ENCODE data around the gene TAC4. TPM values are rescaled to one million over a fixed set of nuclear protein-coding genes. Genes with fewer than 3 reads are reported as not detected.

Gene TAC4
- total and polyA plus RNA-seq, 10 of the 15 experiments (the other 5 are each of a cell fraction or from before 2014, with no cell fraction given): not detected

DNA sequence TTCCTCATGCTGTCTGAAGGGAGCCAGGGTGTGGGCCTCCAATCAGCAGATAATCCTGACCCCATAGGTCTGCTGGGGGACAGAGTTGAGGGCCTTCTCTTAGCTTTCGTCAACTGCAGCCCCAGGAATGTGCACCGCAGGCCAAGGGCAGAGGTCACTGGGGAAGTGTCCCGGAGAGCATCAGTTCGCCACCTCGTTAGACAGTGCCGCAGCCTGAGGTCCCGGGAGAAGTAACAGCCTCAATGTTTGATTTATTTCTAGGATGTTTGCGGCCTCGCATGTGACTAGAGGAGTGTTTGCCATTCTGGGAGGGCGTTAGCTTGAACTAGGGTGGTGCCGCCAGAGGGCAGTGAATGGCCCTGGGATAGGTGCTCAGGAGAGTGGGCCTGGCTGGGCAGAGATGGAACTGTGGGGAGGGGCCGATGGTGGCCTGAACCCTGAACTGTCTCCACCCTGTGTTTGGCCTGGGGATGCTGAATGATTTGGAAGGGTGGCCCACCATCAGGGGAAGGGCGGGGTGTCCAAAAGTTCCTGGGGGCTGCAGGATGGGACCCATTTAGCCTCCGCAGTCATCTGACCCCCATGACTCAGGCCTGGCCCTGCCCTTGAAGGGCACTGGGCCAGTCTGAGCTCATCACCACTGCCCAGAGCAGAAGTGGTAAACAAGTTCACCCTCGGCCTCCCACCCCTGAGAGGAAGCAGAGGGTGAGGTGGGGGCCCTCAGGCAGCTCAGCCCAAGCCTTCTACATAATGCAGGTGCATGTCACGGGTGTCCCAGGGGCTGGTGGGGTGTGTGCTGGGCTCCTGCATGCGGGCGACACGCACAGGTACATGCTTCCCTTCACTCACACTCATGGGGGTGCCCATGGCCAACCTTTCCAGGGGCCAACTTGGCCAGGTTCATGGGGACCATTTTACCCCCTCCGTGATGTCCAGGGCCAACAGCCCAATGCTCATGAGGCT is 12.4 kb upstream of the TAC4 start:
- in situ Hi-C loops (cut with MboI): loop anchor here (5.0 kb wide), 1 partner anchor 142 kb away; no protein-coding TSS in a partner anchor
- H3K9ac ChIP-seq (ENCODE audit: control insufficient read depth, insufficient read depth, low read length): no peak overlapping the region
- no peak overlapping the region for H3K4me2 ChIP-seq (ENCODE audit: control insufficient read depth, insufficient read depth)
- CTCF ChIA-PET: interaction anchor here (0.6 to 8.4 kb wide), 7 partner anchors 12 to 289 kb away, joined by 3 to 103 read pairs (median 4); partner anchors contain the start of genes DLX3 and TAC4
- FAIRE-seq (no peak), ATAC-seq (peak; percentile 24; the same call in 2 of the 3 replicates), DNase-seq (ENCODE audit: low read depth, low spot score) (no peak)
- no peaks in the 10 kb centered on the region for H3K9me3 ChIP-seq (replicated peaks; ENCODE audit: control insufficient read depth, insufficient read depth, low read length)
- POLR2A ChIA-PET: no interaction called here
- no peaks in the 10 kb centered on the region for H3K4me1 ChIP-seq (ENCODE audit: control insufficient read depth, insufficient read depth, low read length)
- SMC1A ChIA-PET (ENCODE audit: uncharacterized antibody, unreplicated experiment): interaction anchor here (3.0 kb wide), 1 partner anchor 137 kb away, joined by 20 read pairs; no protein-coding TSS in a partner anchor
- no peaks in the 10 kb centered on the region for H3K36me3 ChIP-seq (ENCODE audit: control insufficient read depth in 2 of 2, insufficient read depth in 2 of 2, low read length in 1 of 2)
- H3K4me3 ChIP-seq: no peak overlapping the region
- 47% methylated on average over 18 of the region's 20 CpGs for WGBS (ENCODE audit: insufficient coverage, insufficient replicate concordance, low lambda C conversion rate, missing lambda C conversion rate)
- intact Hi-C loops (cut with micrococcal nuclease; ENCODE audit: unreplicated experiment): loop anchor here (5.0 kb wide), 1 partner anchor 227 kb away; no protein-coding TSS in a partner anchor
- no peaks in the 10 kb centered on the region for H3K79me2 ChIP-seq (ENCODE audit: control insufficient read depth, insufficient read depth, low read length)
- H3K27me3 ChIP-seq (replicated peaks in 1 of 2; ENCODE audit: control insufficient read depth in 2 of 2, insufficient read depth in 2 of 2, low read length in 1 of 2): no peaks in the 10 kb centered on the region
- no peaks in the 10 kb centered on the region for H4K20me1 ChIP-seq (ENCODE audit: control insufficient read depth, insufficient read depth)
- no peak overlapping the region for H2AFZ ChIP-seq (ENCODE audit: control insufficient read depth, low read depth, low read length)
- TF ChIP-seq, protein P1, sequence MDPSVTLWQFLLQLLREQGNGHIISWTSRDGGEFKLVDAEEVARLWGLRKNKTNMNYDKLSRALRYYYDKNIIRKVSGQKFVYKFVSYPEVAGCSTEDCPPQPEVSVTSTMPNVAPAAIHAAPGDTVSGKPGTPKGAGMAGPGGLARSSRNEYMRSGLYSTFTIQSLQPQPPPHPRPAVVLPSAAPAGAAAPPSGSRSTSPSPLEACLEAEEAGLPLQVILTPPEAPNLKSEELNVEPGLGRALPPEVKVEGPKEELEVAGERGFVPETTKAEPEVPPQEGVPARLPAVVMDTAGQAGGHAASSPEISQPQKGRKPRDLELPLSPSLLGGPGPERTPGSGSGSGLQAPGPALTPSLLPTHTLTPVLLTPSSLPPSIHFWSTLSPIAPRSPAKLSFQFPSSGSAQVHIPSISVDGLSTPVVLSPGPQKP (IDR thresholded peaks at IDR 0.05; ENCODE audit: low read depth, low read length): no peak
- RAD21 ChIA-PET (ENCODE audit: unreplicated experiment): interaction anchor here (0.6 to 1.5 kb wide), 2 partner anchors 137 to 138 kb away, joined by 4 to 6 read pairs; no protein-coding TSS in a partner anchor
- H3K27ac ChIP-seq (ENCODE audit: control insufficient read depth, insufficient read depth): no peak overlapping the region
- no TSS peak for BruUV-seq (replicated peaks)

DNA sequence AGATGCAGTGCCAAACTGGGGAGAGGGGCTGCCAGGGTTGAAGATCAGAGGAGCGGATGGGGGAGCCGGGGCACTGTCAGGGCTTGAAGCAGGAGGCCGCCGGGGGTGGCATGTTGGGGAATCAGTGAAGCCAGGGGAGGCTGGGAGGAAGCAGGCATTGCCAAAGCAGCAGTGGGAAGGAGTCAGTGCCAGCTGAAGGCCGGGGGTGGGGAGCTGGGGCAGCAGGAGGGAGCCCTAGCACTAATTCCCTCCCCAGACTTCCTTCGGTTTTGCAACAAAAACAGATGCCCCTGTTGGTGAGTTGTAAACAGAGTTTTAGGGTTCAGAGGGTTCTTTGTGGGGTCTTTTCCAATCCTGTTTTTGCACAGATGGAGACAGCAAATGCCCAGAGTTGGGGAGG is 10.9 kb upstream of the TAC4 start:
- H2AFZ ChIP-seq (ENCODE audit: control insufficient read depth, low read depth, low read length): no peak overlapping the region
- TF ChIP-seq MTA3 (IDR thresholded peaks at IDR 0.05; ENCODE audit: borderline replicate concordance, low read length) (no peak), ESRRA (IDR thresholded peaks at IDR 0.05; ENCODE audit: low read length) (no peak)
- TF ChIP-seq, protein P2, sequence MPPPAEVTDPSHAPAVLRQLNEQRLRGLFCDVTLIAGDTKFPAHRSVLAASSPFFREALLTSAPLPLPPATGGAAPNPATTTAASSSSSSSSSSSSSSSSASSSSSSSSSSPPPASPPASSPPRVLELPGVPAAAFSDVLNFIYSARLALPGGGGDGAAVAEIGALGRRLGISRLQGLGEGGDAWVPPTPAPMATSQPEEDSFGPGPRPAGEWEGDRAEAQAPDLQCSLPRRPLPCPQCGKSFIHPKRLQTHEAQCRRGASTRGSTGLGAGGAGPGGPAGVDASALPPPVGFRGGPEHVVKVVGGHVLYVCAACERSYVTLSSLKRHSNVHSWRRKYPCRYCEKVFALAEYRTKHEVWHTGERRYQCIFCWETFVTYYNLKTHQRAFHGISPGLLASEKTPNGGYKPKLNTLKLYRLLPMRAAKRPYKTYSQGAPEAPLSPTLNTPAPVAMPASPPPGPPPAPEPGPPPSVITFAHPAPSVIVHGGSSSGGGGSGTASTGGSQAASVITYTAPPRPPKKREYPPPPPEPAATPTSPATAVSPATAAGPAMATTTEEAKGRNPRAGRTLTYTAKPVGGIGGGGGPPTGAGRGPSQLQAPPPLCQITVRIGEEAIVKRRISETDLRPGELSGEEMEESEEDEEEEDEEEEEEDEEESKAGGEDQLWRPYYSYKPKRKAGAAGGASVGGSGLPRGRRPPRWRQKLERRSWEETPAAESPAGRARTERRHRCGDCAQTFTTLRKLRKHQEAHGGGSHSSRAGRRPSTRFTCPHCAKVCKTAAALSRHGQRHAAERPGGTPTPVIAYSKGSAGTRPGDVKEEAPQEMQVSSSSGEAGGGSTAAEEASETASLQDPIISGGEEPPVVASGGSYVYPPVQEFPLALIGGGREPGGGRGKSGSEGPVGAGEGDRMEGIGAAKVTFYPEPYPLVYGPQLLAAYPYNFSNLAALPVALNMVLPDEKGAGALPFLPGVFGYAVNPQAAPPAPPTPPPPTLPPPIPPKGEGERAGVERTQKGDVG (CRISPR knock-in tag; IDR thresholded peaks at IDR 0.05): no peak
- FAIRE-seq (no peak), ATAC-seq (no peak), DNase-seq (ENCODE audit: low read depth, low spot score) (no peak)
- no peaks in the 10 kb centered on the region for H3K36me3 ChIP-seq (ENCODE audit: control insufficient read depth in 2 of 2, insufficient read depth in 2 of 2, low read length in 1 of 2)
- no peak overlapping the region for H3K9ac ChIP-seq (ENCODE audit: control insufficient read depth, insufficient read depth, low read length)
- intact Hi-C loops (cut with micrococcal nuclease; ENCODE audit: unreplicated experiment): no loop called here
- no peaks in the 10 kb centered on the region for H3K27me3 ChIP-seq (replicated peaks in 1 of 2; ENCODE audit: control insufficient read depth in 2 of 2, insufficient read depth in 2 of 2, low read length in 1 of 2)
- no peaks in the 10 kb centered on the region for H3K4me1 ChIP-seq (ENCODE audit: control insufficient read depth, insufficient read depth, low read length)
- H3K4me3 ChIP-seq: no peak overlapping the region
- H4K20me1 ChIP-seq (ENCODE audit: control insufficient read depth, insufficient read depth): no peaks in the 10 kb centered on the region
- RAD21 ChIA-PET (ENCODE audit: unreplicated experiment): no interaction called here
- POLR2A ChIA-PET: no interaction called here
- CTCF ChIA-PET: interaction anchor here (1.3 to 8.4 kb wide), 2 partner anchors 138 to 301 kb away, joined by 5 to 103 read pairs; partner anchors contain the start of gene DLX3
- H3K4me2 ChIP-seq (ENCODE audit: control insufficient read depth, insufficient read depth): no peak overlapping the region
- H3K27ac ChIP-seq (ENCODE audit: control insufficient read depth, insufficient read depth): no peak overlapping the region
- in situ Hi-C loops (cut with MboI): no loop called here
- BruUV-seq (replicated peaks): no TSS peak
- H3K79me2 ChIP-seq (ENCODE audit: control insufficient read depth, insufficient read depth, low read length): no peaks in the 10 kb centered on the region
- H3K9me3 ChIP-seq (replicated peaks; ENCODE audit: control insufficient read depth, insufficient read depth, low read length): no peaks in the 10 kb centered on the region
- SMC1A ChIA-PET (ENCODE audit: uncharacterized antibody, unreplicated experiment): no interaction called here
- 4% methylated on average over 6 of the region's 6 CpGs for WGBS (ENCODE audit: insufficient coverage, insufficient replicate concordance, low lambda C conversion rate, missing lambda C conversion rate)
